ENCODE data around the gene CSNK1A1.

DNA sequence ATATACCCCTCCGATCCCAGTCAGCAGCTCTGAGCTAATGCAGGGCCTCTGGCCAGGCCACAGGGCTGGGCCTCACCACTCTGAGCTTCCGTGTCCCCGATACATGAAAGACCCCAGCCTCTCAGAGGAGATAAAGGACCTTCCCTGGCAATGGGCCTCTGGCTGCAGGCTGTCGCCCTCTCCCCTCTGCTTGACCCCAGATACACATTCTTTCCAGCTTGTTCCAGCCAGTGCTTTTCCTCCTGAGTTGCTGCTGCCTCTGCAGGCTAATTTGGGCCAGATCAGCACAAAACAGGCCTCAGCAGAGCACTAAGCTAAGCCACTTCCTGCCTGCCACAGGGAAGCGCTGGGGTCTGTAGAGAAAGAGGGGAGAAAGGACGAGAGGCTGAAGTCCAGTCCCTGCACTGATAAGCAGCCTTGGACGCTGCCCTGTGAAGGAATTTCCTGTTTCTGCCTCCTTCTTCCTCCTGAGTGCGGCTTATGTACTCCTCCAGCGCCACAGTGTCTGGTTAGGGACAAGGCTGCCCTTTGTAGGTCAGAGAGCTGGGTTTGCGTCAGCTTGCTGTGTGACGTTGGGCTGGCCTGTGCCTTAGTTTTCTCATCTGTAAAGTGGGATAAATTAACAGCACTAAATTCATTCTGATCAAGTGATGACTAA, 99.1 kb downstream of the CSNK1A1 start:
- TF ChIP-seq TAF1 (IDR thresholded peaks at IDR 0.05; ENCODE audit: low read depth) (no peak), REST (IDR thresholded peaks at IDR 0.05; ENCODE audit: borderline replicate concordance) (no peak), EP300 (conservative IDR thresholded peaks at IDR 0.05; ENCODE audit: poor library complexity, severe bottlenecking) (no peak), POLR2AphosphoS5 (IDR thresholded peaks at IDR 0.05) (no peak), SMC3 (conservative IDR thresholded peaks at IDR 0.05; ENCODE audit: poor library complexity) (no peak), RAD21 (conservative IDR thresholded peaks at IDR 0.05) (no peak)
- TF ChIP-seq, protein P1, sequence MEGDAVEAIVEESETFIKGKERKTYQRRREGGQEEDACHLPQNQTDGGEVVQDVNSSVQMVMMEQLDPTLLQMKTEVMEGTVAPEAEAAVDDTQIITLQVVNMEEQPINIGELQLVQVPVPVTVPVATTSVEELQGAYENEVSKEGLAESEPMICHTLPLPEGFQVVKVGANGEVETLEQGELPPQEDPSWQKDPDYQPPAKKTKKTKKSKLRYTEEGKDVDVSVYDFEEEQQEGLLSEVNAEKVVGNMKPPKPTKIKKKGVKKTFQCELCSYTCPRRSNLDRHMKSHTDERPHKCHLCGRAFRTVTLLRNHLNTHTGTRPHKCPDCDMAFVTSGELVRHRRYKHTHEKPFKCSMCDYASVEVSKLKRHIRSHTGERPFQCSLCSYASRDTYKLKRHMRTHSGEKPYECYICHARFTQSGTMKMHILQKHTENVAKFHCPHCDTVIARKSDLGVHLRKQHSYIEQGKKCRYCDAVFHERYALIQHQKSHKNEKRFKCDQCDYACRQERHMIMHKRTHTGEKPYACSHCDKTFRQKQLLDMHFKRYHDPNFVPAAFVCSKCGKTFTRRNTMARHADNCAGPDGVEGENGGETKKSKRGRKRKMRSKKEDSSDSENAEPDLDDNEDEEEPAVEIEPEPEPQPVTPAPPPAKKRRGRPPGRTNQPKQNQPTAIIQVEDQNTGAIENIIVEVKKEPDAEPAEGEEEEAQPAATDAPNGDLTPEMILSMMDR (IDR thresholded peaks at IDR 0.05; ENCODE audit: poor library complexity, severe bottlenecking): no peak
